ENCODE data around the gene RFX3.

The RFX3 gene

GRCh38 chr9:3262826-3263529 lies 262.8 kb downstream of the RFX3 start:
- no peaks in the 10 kb centered on the region for H3K4me1 ChIP-seq (ENCODE audit: control insufficient read depth, insufficient read depth, low read length)
- CTCF ChIA-PET: no interaction called here

More at GRCh38 chr9:3262826-3263529, 262.8 kb downstream of the RFX3 start:
- no peak for TF ChIP-seq ZSCAN5A (tag by site-specific recombination; IDR thresholded peaks at IDR 0.05)
- no peak for TF ChIP-seq HOXC10 (CRISPR knock-in tag; IDR thresholded peaks at IDR 0.05)
- no peak for TF ChIP-seq ZSCAN30 (tag by site-specific recombination; IDR thresholded peaks at IDR 0.05)
- TF ChIP-seq OSR2 (tag by site-specific recombination; IDR thresholded peaks at IDR 0.05): no peak
- TF ChIP-seq ZNF560 (tag by site-specific recombination; IDR thresholded peaks at IDR 0.05; ENCODE audit: borderline replicate concordance): no peak
- TF ChIP-seq ZBTB48 (tag by site-specific recombination; IDR thresholded peaks at IDR 0.05): no peak
- TF ChIP-seq, protein P1, sequence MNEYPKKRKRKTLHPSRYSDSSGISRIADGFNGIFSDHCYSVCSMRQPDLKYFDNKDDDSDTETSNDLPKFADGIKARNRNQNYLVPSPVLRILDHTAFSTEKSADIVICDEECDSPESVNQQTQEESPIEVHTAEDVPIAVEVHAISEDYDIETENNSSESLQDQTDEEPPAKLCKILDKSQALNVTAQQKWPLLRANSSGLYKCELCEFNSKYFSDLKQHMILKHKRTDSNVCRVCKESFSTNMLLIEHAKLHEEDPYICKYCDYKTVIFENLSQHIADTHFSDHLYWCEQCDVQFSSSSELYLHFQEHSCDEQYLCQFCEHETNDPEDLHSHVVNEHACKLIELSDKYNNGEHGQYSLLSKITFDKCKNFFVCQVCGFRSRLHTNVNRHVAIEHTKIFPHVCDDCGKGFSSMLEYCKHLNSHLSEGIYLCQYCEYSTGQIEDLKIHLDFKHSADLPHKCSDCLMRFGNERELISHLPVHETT (tag by site-specific recombination; IDR thresholded peaks at IDR 0.05): no peak
- no peak for TF ChIP-seq ZNF174 (tag by site-specific recombination; IDR thresholded peaks at IDR 0.05)
- no peak for TF ChIP-seq ZNF140 (tag by site-specific recombination; IDR thresholded peaks at IDR 0.05)
- TF ChIP-seq, protein P2, sequence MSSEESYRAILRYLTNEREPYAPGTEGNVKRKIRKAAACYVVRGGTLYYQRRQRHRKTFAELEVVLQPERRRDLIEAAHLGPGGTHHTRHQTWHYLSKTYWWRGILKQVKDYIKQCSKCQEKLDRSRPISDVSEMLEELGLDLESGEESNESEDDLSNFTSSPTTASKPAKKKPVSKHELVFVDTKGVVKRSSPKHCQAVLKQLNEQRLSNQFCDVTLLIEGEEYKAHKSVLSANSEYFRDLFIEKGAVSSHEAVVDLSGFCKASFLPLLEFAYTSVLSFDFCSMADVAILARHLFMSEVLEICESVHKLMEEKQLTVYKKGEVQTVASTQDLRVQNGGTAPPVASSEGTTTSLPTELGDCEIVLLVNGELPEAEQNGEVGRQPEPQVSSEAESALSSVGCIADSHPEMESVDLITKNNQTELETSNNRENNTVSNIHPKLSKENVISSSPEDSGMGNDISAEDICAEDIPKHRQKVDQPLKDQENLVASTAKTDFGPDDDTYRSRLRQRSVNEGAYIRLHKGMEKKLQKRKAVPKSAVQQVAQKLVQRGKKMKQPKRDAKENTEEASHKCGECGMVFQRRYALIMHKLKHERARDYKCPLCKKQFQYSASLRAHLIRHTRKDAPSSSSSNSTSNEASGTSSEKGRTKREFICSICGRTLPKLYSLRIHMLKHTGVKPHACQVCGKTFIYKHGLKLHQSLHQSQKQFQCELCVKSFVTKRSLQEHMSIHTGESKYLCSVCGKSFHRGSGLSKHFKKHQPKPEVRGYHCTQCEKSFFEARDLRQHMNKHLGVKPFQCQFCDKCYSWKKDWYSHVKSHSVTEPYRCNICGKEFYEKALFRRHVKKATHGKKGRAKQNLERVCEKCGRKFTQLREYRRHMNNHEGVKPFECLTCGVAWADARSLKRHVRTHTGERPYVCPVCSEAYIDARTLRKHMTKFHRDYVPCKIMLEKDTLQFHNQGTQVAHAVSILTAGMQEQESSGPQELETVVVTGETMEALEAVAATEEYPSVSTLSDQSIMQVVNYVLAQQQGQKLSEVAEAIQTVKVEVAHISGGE (tag by site-specific recombination; conservative IDR thresholded peaks at IDR 0.05; ENCODE audit: low read depth): no peak
- TF ChIP-seq, protein P3, sequence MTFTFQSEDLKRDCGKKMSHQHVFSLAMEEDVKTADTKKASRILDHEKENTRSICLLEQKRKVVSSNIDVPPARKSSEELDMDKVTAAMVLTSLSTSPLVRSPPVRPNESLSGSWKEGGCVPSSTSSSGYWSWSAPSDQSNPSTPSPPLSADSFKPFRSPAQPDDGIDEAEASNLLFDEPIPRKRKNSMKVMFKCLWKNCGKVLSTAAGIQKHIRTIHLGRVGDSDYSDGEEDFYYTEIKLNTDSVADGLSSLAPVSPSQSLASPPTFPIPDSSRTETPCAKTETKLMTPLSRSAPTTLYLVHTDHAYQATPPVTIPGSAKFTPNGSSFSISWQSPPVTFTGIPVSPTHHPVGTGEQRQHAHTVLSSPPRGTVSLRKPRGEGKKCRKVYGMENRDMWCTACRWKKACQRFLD (tag by site-specific recombination; IDR thresholded peaks at IDR 0.05): no peak
- no peak for TF ChIP-seq ZNF830 (tag by site-specific recombination; IDR thresholded peaks at IDR 0.05; ENCODE audit: low read depth)
- no peak for TF ChIP-seq ZNF292 (tag by site-specific recombination; IDR thresholded peaks at IDR 0.05; ENCODE audit: borderline replicate concordance, low read depth)
- no peak for TF ChIP-seq ZNF692 (tag by site-specific recombination; IDR thresholded peaks at IDR 0.05)
- TF ChIP-seq REPIN1 (tag by site-specific recombination; IDR thresholded peaks at IDR 0.05; ENCODE audit: low read depth): no peak
- TF ChIP-seq, protein P4, sequence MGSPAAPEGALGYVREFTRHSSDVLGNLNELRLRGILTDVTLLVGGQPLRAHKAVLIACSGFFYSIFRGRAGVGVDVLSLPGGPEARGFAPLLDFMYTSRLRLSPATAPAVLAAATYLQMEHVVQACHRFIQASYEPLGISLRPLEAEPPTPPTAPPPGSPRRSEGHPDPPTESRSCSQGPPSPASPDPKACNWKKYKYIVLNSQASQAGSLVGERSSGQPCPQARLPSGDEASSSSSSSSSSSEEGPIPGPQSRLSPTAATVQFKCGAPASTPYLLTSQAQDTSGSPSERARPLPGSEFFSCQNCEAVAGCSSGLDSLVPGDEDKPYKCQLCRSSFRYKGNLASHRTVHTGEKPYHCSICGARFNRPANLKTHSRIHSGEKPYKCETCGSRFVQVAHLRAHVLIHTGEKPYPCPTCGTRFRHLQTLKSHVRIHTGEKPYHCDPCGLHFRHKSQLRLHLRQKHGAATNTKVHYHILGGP (tag by site-specific recombination; IDR thresholded peaks at IDR 0.05): no peak
- TF ChIP-seq ZNF24 (tag by site-specific recombination; IDR thresholded peaks at IDR 0.05): no peak
- no peak for TF ChIP-seq ZNF623 (tag by site-specific recombination; IDR thresholded peaks at IDR 0.05)
- Histone ChIP-seq H3K36me3 (ENCODE audit: control insufficient read depth in 2 of 2, insufficient read depth in 1 of 2, low read length in 2 of 2) (peaks cover 0 to 4% of the 10 kb centered on the region in 2 experiments; a peak in 1 of 3 replicates), H3K4me3 (ENCODE audit: low read depth, low read length) (no peak overlapping the region), H3K27ac (ENCODE audit: extremely low read depth, low read depth, low read length) (no peak overlapping the region), H3K9me3 (ENCODE audit: control insufficient read depth, insufficient read depth, low read depth, low read length) (no peaks in the 10 kb centered on the region)
- POLR2A ChIA-PET: no interaction called here
